Natural killer cell treated with Interleukin-12 subunit alpha and Interleukin-12 subunit beta and Interleukin-15 and Interleukin-18, amount 100 ng/mL, for 72 hours (primary cell): ENCODE results near the gene NKX2-4. TPM values are rescaled to one million over a fixed set of nuclear protein-coding genes. Genes with fewer than 3 reads are reported as not detected.

Experiments
- ATAC-seq, 2 donors: fragments of 150-1000 bp; cut with Tn5 transposase in 1 of 2; sonication (Bioruptor Pico), chemical (Tn5 transposase) in 1 of 2; 2 replicates each; pipeline ENCODE4 v1.10.0; 2021
- DNase-seq: peaks from one replicate; pipeline ENCODE4 v3.0.0; 2022; ENCODE audit warnings: low spot score
- H3K27ac Mint-ChIP-seq, 2 donors: 1 replicate in 1 of 2; 2 replicates in 1 of 2; pipeline ENCODE4 v1.8.0; 2022; ENCODE audit warnings: mixed read lengths in 2 of 2, mild to moderate bottlenecking in 1 of 2, moderate library complexity in 1 of 2
- H3K27me3 Mint-ChIP-seq, 2 donors: 1 replicate in 1 of 2; 2 replicates in 1 of 2; pipeline ENCODE4 v1.8.0; 2022; ENCODE audit warnings: mixed read lengths in 2 of 2
- H3K36me3 Mint-ChIP-seq: one replicate; pipeline ENCODE4 v1.8.0; 2022; ENCODE audit warnings: mixed read lengths
- H3K4me1 Mint-ChIP-seq, 2 donors: 1 replicate in 1 of 2; 2 replicates in 1 of 2; pipeline ENCODE4 v1.8.0; 2022; ENCODE audit warnings: low read depth in 2 of 2, mixed read lengths in 2 of 2, mild to moderate bottlenecking in 1 of 2
- H3K4me3 Mint-ChIP-seq: one replicate; pipeline ENCODE4 v1.8.0; 2022; ENCODE audit warnings: mixed read lengths
- H3K9me3 Mint-ChIP-seq: 2 replicates; pipeline ENCODE4 v1.8.0; 2022; ENCODE audit warnings: mixed read lengths
- total RNA-seq, 2 donors: library from RNA; stranded (reverse); gene quantifications; one replicate each; pipeline ENCODE4 v1.2.3, GENCODE V29; 2022

Gene NKX2-4
- total RNA-seq, 2 donors from 2014 or later, result not detected

- DNase-seq, result no peak
- Mint-ChIP-seq H3K4me1 (peaks cover 4 to 9% of the 10 kb centered on the region in 2 donors), H3K27ac (no peak overlapping the region), H3K36me3 (peaks cover 8% of the 10 kb centered on the region), H3K4me3 (no peak overlapping the region), H3K27me3 (peaks cover 36 to 69% of the 10 kb centered on the region in 2 donors), H3K9me3 (no peaks in the 10 kb centered on the region)
- no peak for ATAC-seq
These were observed 1.7 kb upstream of the NKX2-4 start for GRCh38 chr20:21399005-21399475.

DNA sequence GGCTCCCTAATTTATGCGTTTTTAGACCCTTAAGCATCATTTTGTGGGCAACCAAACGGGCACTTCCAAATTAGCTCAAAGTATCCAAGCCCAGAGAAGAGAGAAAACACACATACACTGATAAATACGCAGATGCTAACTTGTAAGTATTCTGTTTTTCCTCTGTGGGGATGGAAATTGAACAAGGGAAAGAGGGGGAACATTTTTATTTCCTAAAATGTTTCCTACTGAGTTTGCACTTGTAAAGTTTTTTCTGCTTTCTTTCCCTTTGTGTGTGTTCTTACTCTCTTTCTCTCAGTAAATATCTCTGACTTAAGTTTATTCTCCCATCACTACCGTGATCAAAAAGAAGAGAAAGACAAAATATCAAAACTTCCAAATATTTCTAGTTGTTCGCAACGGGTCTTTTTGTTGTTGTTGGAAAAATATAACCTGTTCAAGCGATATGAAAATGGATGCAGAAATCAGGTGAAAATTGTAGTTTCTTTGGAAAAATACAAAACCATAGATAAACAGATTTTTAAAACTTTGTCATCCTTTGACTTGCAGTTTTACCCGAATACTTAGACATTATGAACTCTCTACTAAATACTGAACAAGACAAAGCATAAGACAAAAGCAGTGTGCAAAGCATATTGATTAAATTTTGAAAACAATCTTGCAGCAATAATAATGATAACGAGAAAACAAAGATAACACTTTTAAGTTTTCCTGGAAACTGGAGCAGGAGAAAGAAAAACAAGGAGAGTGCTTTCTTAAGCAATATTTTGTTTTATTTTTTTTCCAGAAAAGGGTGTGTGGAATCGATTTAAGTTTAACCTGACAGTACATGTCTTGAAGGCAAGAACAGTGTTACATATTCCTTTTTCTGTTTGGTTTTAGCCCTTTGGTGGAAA, 1.0 kb upstream of the NKX2-4 start:
- Mint-ChIP-seq H3K27ac (peak overlapping the region in 1 of 2 donors; percentile 11), H3K36me3 (peaks cover 9% of the 10 kb centered on the region), H3K9me3 (no peaks in the 10 kb centered on the region), H3K27me3 (peaks cover 34 to 66% of the 10 kb centered on the region in 2 donors), H3K4me1 (peaks cover 4 to 10% of the 10 kb centered on the region in 2 donors), H3K4me3 (peak overlapping the region; percentile 43)
- ATAC-seq, result no peak
- DNase-seq, result no peak

DNA sequence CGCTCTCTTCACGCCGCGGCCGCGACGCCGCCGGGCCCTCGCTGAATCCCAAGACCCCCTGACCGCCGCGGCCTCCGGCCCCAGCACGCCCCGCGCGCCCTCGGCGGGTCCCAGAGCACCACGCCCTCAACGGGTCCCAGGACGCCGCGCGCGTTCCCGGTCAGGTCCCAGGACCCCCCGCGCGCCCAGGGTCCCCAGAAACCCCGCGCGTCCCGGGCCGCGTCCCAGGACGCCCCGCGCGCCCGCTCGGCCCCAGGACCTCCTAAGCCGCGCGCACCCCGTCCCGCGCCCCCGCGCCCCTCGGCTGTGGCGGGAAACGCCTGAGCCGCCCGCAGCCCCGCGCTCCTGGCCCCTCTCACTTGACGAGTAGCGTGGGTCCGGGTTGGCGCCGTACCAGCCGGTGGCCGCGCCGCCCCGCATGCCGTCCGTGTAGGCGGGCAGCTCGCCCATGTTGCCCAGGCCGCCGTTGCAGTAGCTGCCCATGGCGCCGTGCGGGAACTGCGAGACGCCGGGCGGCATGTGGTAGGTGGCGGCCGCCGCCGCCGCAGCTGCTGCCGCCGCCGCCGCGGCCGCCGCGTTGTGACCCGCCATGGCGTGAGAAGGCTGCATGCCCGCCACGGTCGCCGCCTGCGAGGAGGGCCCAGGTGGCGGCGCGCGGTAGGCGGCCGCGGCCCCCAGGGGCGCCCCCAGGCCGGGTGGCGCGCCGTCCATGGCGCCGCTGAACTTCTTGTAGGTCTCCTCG, 556 bp downstream of the NKX2-4 start:
- no peak for DNase-seq
- H3K27ac Mint-ChIP-seq, result no peak overlapping the region
- no peak overlapping the region for H3K4me3 Mint-ChIP-seq
- H3K4me1 Mint-ChIP-seq, result peaks cover 17 to 19% of the 10 kb centered on the region in 2 donors
- H3K36me3 Mint-ChIP-seq, result peaks cover 17% of the 10 kb centered on the region
- no peaks in the 10 kb centered on the region for H3K9me3 Mint-ChIP-seq
- H3K27me3 Mint-ChIP-seq, result peaks cover 37 to 67% of the 10 kb centered on the region in 2 donors
- ATAC-seq, result peak; percentile 54 to 63

GRCh38 chr20:21395666-21396598, 1.4 kb downstream of the NKX2-4 start:
- peaks cover 21% of the 10 kb centered on the region for H3K36me3 Mint-ChIP-seq
- H3K27ac Mint-ChIP-seq, result no peak overlapping the region
- peak; percentile 59 to 72 for ATAC-seq

DNA sequence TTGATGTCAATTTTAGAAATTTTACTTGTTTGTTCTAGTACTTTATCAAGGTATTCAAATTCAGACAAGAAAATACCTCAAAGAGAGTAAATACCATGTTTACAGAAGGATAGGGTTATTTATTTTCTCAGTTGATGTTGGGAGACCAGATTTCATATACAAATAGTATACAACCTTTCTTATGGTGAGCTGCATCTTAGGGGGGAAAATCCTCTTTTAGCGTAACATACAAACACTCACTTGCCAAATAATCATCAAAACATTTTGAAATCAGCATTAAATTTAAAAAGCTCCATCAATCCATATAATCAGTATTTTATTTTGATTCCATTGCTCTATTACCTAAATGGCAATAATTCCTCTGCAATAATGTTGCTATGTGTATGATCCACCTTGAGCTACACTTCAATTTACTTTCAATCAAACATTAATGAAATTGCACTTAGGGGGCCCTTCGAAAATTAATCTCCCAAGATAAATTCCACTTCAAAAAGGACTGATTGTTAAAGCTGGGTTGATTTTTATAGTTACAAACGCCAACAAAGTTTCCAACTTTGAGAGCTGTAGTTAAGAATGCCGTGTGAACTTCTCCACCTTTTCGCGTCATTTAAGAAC, 2.2 kb downstream of the NKX2-4 start:
- no peaks in the 10 kb centered on the region for H3K9me3 Mint-ChIP-seq
- H3K36me3 Mint-ChIP-seq, result peaks cover 26% of the 10 kb centered on the region
- H3K27ac Mint-ChIP-seq, result no peak overlapping the region

More at GRCh38 chr20:21395666-21396598, 1.4 kb downstream of the NKX2-4 start:
- peaks cover 38 to 63% of the 10 kb centered on the region in 2 donors for H3K27me3 Mint-ChIP-seq
- H3K9me3 Mint-ChIP-seq, result no peaks in the 10 kb centered on the region
- peaks cover 19 to 20% of the 10 kb centered on the region in 2 donors for H3K4me1 Mint-ChIP-seq
- no peak for DNase-seq
- H3K4me3 Mint-ChIP-seq, result no peak overlapping the region

DNA sequence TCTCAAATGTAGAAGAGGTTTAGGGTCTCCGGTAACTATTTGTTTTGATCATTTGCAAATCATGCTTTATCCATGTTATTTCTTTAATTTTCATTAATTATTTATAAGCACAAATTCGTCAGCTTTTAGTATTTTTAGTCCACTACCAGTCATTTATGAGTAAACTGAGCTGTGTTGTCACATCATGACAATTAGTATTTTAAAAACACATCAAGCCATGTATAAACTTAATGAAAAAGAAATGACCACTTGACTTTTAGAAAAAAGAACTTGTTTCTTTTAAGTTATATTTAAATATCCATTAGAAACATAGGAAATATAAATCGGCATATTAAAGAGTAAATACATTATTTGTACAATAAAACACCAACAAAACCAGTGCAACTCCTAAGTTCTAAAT, 2.8 kb downstream of the NKX2-4 start:
- Mint-ChIP-seq H3K4me1 (peaks cover 19 to 20% of the 10 kb centered on the region in 2 donors), H3K9me3 (no peaks in the 10 kb centered on the region), H3K27me3 (peaks cover 35 to 53% of the 10 kb centered on the region in 2 donors), H3K4me3 (no peak overlapping the region), H3K36me3 (peaks cover 28% of the 10 kb centered on the region), H3K27ac (no peak overlapping the region)
- DNase-seq, result no peak
- ATAC-seq, result no peak

More for the DNA sequence above, 2.2 kb downstream of the NKX2-4 start:
- Mint-ChIP-seq H3K4me3 (no peak overlapping the region), H3K4me1 (peaks cover 19 to 20% of the 10 kb centered on the region in 2 donors), H3K27me3 (peaks cover 35 to 56% of the 10 kb centered on the region in 2 donors)
- DNase-seq, result no peak
- ATAC-seq, result no peak

GRCh38 chr20:21393816-21394519, 3.4 kb downstream of the NKX2-4 start:
- Mint-ChIP-seq H3K4me1 (peaks cover 19 to 20% of the 10 kb centered on the region in 2 donors), H3K9me3 (no peaks in the 10 kb centered on the region), H3K36me3 (peaks cover 28% of the 10 kb centered on the region), H3K4me3 (no peak overlapping the region), H3K27ac (no peak overlapping the region), H3K27me3 (peaks cover 35 to 47% of the 10 kb centered on the region in 2 donors)
- no peak for ATAC-seq
- no peak for DNase-seq

- peaks cover 23% of the 10 kb centered on the region for H3K36me3 Mint-ChIP-seq
- H3K27me3 Mint-ChIP-seq, result peaks cover 30 to 39% of the 10 kb centered on the region in 2 donors
- H3K4me1 Mint-ChIP-seq, result peaks cover 19 to 20% of the 10 kb centered on the region in 2 donors
- H3K27ac Mint-ChIP-seq, result no peak overlapping the region
- DNase-seq, result no peak
- ATAC-seq, result no peak
- H3K4me3 Mint-ChIP-seq, result peak overlapping the region; percentile 29
- no peaks in the 10 kb centered on the region for H3K9me3 Mint-ChIP-seq
These were observed 4.2 kb downstream of the NKX2-4 start for GRCh38 chr20:21393166-21393565.

DNA sequence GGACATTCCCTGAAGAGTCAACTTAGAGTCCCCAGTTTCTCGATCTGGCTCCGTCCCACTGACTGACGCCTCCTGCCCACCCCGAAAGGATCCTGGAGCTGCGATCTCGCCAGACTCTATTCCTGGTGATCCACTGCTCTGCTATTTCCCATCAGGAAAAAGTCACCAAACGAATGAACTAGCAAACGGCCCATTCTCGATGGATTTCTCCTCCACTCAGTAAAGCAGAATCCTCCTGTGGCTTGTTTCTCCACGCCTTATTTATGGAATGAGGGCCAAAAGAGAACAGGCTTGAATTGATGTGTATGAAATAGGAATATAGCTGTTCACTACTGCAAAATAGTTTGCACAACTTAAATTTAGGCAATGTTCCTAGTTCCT, 5.4 kb downstream of the NKX2-4 start:
- peak overlapping the region; percentile 4 for H3K4me3 Mint-ChIP-seq
- peaks cover 25% of the 10 kb centered on the region for H3K36me3 Mint-ChIP-seq
- H3K27me3 Mint-ChIP-seq, result peaks cover 23 to 33% of the 10 kb centered on the region in 2 donors
- DNase-seq, result no peak
- H3K4me1 Mint-ChIP-seq, result peaks cover 16 to 19% of the 10 kb centered on the region in 2 donors
- no peak for ATAC-seq
- no peaks in the 10 kb centered on the region for H3K9me3 Mint-ChIP-seq
- H3K27ac Mint-ChIP-seq, result no peak overlapping the region

- H3K27me3 Mint-ChIP-seq, result peaks cover 23 to 33% of the 10 kb centered on the region in 2 donors
- H3K36me3 Mint-ChIP-seq, result peaks cover 25% of the 10 kb centered on the region
- peaks cover 16 to 19% of the 10 kb centered on the region in 2 donors for H3K4me1 Mint-ChIP-seq
- H3K27ac Mint-ChIP-seq, result no peak overlapping the region
- DNase-seq (no peak), ATAC-seq (no peak)
- peak overlapping the region; percentile 4 for H3K4me3 Mint-ChIP-seq
- H3K9me3 Mint-ChIP-seq, result no peaks in the 10 kb centered on the region
These were observed 5.9 kb downstream of the NKX2-4 start for GRCh38 chr20:21391185-21391971.

DNA sequence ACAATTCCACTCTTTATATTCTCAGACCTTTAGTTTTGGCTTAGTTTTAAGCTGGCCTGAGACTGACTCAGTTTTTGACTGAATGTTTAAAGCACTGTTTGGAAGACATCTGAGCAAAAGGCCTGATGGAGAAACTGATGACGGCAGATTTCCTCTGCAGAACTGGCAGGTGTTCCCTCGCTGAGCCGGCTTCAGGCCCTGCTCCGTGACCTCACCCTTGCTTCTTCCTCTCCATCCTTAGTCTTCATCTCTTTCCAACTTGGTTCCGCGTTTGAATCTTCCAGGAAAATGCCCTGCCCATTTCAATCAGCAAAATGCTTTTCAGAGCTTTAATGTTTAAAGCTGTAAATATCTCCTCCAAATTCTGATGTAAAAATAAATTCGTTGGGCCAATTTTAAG, 6.6 kb downstream of the NKX2-4 start:
- H3K27ac Mint-ChIP-seq, result no peak overlapping the region

More for the DNA sequence above, 6.6 kb downstream of the NKX2-4 start:
- Mint-ChIP-seq H3K4me3 (no peak overlapping the region), H3K4me1 (peaks cover 16 to 19% of the 10 kb centered on the region in 2 donors), H3K36me3 (peaks cover 25% of the 10 kb centered on the region), H3K9me3 (no peaks in the 10 kb centered on the region), H3K27me3 (peaks cover 23 to 33% of the 10 kb centered on the region in 2 donors)
- DNase-seq (no peak), ATAC-seq (no peak)
